GM21423 (cell line): ENCODE data around the gene MRPL3.

ENCODE experiments used
- ATAC-seq: cut with Tn5 transposase; IDR thresholded peaks from one replicate; pipeline ENCODE4 v1.9.1; 2021; ENCODE audit warnings: mild to moderate bottlenecking, moderate library complexity; ENCODE audit not compliant: unreplicated experiment

The MRPL3 gene

GRCh38 chr3:131502530-131503319, at the start of gene MRPL3:
Gene MRPL3, minus strand, starts transcription at chr3:131502971. Its CDS starts 150 bp downstream, at chr3:131502821.
- ATAC-seq = peak; percentile 92

GRCh38 chr3:131551761-131552160, 49.0 kb upstream of the MRPL3 start:
- no peak for ATAC-seq

GRCh38 chr3:131550562-131551465, 48.0 kb upstream of the MRPL3 start:
- no peak for ATAC-seq

GRCh38 chr3:131549340-131549739, 46.6 kb upstream of the MRPL3 start:
- no peak for ATAC-seq

- no peak for ATAC-seq
These were observed 44.8 kb upstream of the MRPL3 start for GRCh38 chr3:131547585-131547984.

- no peak for ATAC-seq
These were observed 43.7 kb upstream of the MRPL3 start for GRCh38 chr3:131546441-131546840.

GRCh38 chr3:131544557-131544956, 41.8 kb upstream of the MRPL3 start:
- no peak for ATAC-seq

GRCh38 chr3:131543714-131544113, 40.9 kb upstream of the MRPL3 start:
- ATAC-seq = no peak

- no peak for ATAC-seq
These were observed 38.5 kb upstream of the MRPL3 start for GRCh38 chr3:131541288-131541687.

GRCh38 chr3:131540821-131541220, 38.0 kb upstream of the MRPL3 start:
- ATAC-seq = no peak

GRCh38 chr3:131540143-131540542, 37.4 kb upstream of the MRPL3 start:
- ATAC-seq = no peak

- ATAC-seq = no peak
These were observed 36.2 kb upstream of the MRPL3 start for GRCh38 chr3:131538968-131539367.

GRCh38 chr3:131537531-131537930, 34.8 kb upstream of the MRPL3 start:
- no peak for ATAC-seq

GRCh38 chr3:131535596-131535995, 32.8 kb upstream of the MRPL3 start:
- no peak for ATAC-seq

- no peak for ATAC-seq
These were observed 32.4 kb upstream of the MRPL3 start for GRCh38 chr3:131535131-131535530.

GRCh38 chr3:131532645-131533044, 29.9 kb upstream of the MRPL3 start:
- no peak for ATAC-seq

- ATAC-seq = no peak
These were observed 28.1 kb upstream of the MRPL3 start for GRCh38 chr3:131530843-131531242.

- ATAC-seq = no peak
These were observed 27.6 kb upstream of the MRPL3 start for GRCh38 chr3:131530388-131530787.

- no peak for ATAC-seq
These were observed 24.1 kb upstream of the MRPL3 start for GRCh38 chr3:131526801-131527347.

GRCh38 chr3:131518680-131519079, 15.9 kb upstream of the MRPL3 start:
- ATAC-seq = no peak

- no peak for ATAC-seq
These were observed 2.6 kb upstream of the MRPL3 start for GRCh38 chr3:131505421-131505820.

- ATAC-seq = no peak
These were observed 507 bp upstream of the MRPL3 start for GRCh38 chr3:131503320-131503635.
